SU-DHL-6 (cell line): ENCODE measurements around the gene RELL2.

Source experiments
- CTCF ChIP-seq: fragments of 200-600 bp; sonication (generic); IDR thresholded peaks from one replicate; pipeline ENCODE4 v1.5.1; 2017; ENCODE audit warnings: antibody characterized with exemption, mild to moderate bottlenecking, low read length, moderate library complexity; ENCODE audit not compliant: insufficient read depth, poor library complexity, severe bottlenecking
- EZH2phosphoT487 ChIP-seq: fragments of 200-600 bp; sonication (generic), shearing (Covaris generic); conservative IDR thresholded peaks from 2 replicates; pipeline ENCODE4 v1.6.1; 2018; ENCODE audit warnings: mild to moderate bottlenecking, antibody characterized with exemption, low read length, moderate library complexity, mixed read lengths

- TF ChIP-seq CTCF (no peak), EZH2phosphoT487 (no peak)
These were observed 738 bp upstream of the RELL2 start for GRCh38 chr5:141636106-141636412.
